NOMO-1 (cell line): ENCODE measurements around the gene AFF1.
"Not testable (repeated sequence)": the region's sequence is repeated elsewhere in the genome, so short reads cannot be mapped to it uniquely, and the experiment has no call there.

ENCODE experiments used
- DNase-seq, 2 experiments: peaks; one replicate each; lab custom pipeline; 2025; ENCODE audit not compliant: unreplicated experiment in 2 of 2; lab: John Stamatoyannopoulos, UW

AFF1 gene

GRCh38 chr4:87052615-87053014 is 117.8 kb downstream of the AFF1 start:
- DNase-seq: no peak

GRCh38 chr4:87053176-87053658 is 118.4 kb downstream of the AFF1 start:
- peak in 1 of 2 experiments; percentile 60 for DNase-seq

- DNase-seq: peak; percentile 72 to 82
Observed at GRCh38 chr4:87053802-87054767, 119.3 kb downstream of the AFF1 start.

- DNase-seq: no peak
Observed at GRCh38 chr4:87054900-87055299, 120.1 kb downstream of the AFF1 start.

- no peak for DNase-seq
Observed at GRCh38 chr4:87055311-87055710, 120.5 kb downstream of the AFF1 start.

- no peak for DNase-seq
Observed at GRCh38 chr4:87056881-87057280, 122.1 kb downstream of the AFF1 start.

- DNase-seq: no peak
Observed at GRCh38 chr4:87057835-87058355, 123.1 kb downstream of the AFF1 start.

GRCh38 chr4:87058356-87059073 is 123.7 kb downstream of the AFF1 start:
- no peak for DNase-seq

- DNase-seq: no peak
Observed at GRCh38 chr4:87060957-87061356, 126.1 kb downstream of the AFF1 start.

- no peak for DNase-seq
Observed at GRCh38 chr4:87065021-87065420, 130.2 kb downstream of the AFF1 start.

GRCh38 chr4:87066403-87067123 is 131.8 kb downstream of the AFF1 start:
- DNase-seq: no peak

- no peak for DNase-seq
Observed at GRCh38 chr4:87067124-87067885, 132.5 kb downstream of the AFF1 start.

- DNase-seq: no peak
Observed at GRCh38 chr4:87068583-87069021, 133.8 kb downstream of the AFF1 start.

GRCh38 chr4:87069037-87069742 is 134.4 kb downstream of the AFF1 start:
- no peak for DNase-seq

- no peak for DNase-seq
Observed at GRCh38 chr4:87071401-87071800, 136.6 kb downstream of the AFF1 start.

GRCh38 chr4:87072545-87072944 is 137.7 kb downstream of the AFF1 start:
- not testable (repeated sequence) for DNase-seq

GRCh38 chr4:87073199-87074120 is 138.6 kb downstream of the AFF1 start:
- DNase-seq: no peak

- DNase-seq: no peak
Observed at GRCh38 chr4:87074121-87074488, 139.3 kb downstream of the AFF1 start.
